Measurements from ENCODE around the gene RBPJ. TPM values are rescaled to one million over a fixed set of nuclear protein-coding genes. Genes with fewer than 3 reads are reported as not detected.

RBPJ gene
- total and polyA plus RNA-seq, 2 of the 8 experiments (the other 6 are each of a cell fraction or from before 2014, with no cell fraction given) = 65.5 to 217 TPM

- TF ChIP-seq CHD1 (IDR thresholded peaks at IDR 0.05; ENCODE audit: low read depth, low read length) = no peak
- no peak for TF ChIP-seq JUN (IDR thresholded peaks at IDR 0.05; ENCODE audit: low read depth, low read length)
- TF ChIP-seq EP300 (IDR thresholded peaks at IDR 0.05; ENCODE audit: borderline replicate concordance in 1 of 2, low read depth in 2 of 2, low read length in 2 of 2) = no peak
Measured at GRCh38 chr4:26441771-26442170, 121.0 kb downstream of the RBPJ start (continued).

Measured in H1 (cell line).